HG02571 (cell line): ENCODE data around the gene MRPL42.
"Not testable (repeated sequence)": the region's sequence is repeated elsewhere in the genome, so short reads cannot be mapped to it uniquely, and the experiment has no call there.

Experiments
- ATAC-seq: cut with Tn5 transposase; IDR thresholded peaks from one replicate; pipeline ENCODE4 v1.9.1; 2021; ENCODE audit warnings: mild to moderate bottlenecking, moderate library complexity; ENCODE audit not compliant: unreplicated experiment

Gene MRPL42

DNA sequence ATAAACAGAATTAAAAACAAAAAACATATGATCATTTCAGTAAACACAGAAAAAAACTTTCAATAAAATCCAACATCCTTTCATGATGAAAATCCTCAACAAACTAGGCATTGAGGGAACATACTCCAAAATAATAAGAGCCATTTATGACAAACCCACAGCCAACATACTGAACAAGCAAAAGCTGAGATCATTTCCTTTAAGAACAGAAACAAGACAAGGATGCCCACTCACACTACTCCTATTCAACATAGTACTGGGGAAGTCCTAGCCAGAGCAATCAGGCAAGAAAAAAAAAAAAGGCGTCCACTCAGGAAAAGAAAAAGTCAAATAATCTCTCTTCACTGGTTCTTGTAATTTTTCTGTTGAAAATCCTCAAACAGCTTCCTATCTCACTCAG lies 30.1 kb downstream of the MRPL42 start:
- no peak for ATAC-seq

DNA sequence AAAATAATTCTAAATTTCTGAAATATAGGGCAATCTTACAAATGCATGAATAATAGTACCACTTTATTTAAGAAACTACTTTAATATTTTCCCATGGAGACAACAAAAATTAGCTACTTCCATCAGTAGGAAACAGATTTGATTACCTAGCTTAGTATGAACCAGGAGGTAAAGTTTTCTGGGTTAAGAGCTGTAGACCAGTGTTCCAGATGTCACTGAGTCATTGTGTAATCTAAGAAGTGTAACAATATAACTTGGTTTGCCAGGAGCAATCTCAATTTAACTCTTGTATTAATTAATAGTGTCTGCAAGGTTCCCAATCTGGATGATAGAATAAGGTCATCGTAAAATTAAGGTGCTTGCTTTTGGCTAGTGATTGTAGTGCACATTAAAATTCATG lies 31.5 kb downstream of the MRPL42 start:
- ATAC-seq = not testable (repeated sequence)

DNA sequence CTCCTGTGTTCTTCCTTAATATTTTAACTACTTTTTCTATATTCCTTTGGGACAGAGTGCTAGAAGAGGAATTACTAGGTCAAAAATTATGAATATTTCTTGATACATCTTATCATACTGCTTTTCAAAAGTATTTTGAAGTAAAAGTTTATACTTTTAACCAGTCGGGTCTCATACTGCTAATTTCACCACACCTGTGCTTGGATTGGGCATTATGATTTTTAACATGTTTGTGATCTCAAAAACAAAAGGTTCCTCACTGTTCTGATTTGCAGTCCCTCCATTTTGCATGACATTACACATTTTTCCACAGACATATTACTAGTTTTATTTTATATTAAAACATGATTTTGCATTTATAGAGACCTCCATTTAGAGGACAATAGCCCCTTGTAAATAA lies 32.9 kb downstream of the MRPL42 start:
- no peak for ATAC-seq

DNA sequence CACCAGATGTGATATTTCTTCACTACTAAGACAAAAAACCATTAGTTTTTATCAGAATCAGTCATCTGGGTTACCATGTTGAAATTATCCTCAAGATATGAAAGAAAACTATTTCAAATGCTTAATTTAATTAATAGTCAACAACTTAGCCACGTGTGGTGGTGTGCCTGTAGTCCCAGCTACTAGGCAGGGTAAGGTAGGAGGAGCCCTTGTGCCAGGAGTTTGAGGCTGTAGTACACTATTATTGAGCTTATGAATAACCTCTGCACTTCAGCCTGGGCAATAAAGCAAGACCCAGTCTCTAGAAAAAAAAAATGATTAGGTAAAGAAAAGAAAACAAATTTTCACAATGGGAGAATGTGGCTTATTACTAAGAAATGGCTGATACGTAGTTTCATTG lies 33.4 kb downstream of the MRPL42 start:
- ATAC-seq = no peak

DNA sequence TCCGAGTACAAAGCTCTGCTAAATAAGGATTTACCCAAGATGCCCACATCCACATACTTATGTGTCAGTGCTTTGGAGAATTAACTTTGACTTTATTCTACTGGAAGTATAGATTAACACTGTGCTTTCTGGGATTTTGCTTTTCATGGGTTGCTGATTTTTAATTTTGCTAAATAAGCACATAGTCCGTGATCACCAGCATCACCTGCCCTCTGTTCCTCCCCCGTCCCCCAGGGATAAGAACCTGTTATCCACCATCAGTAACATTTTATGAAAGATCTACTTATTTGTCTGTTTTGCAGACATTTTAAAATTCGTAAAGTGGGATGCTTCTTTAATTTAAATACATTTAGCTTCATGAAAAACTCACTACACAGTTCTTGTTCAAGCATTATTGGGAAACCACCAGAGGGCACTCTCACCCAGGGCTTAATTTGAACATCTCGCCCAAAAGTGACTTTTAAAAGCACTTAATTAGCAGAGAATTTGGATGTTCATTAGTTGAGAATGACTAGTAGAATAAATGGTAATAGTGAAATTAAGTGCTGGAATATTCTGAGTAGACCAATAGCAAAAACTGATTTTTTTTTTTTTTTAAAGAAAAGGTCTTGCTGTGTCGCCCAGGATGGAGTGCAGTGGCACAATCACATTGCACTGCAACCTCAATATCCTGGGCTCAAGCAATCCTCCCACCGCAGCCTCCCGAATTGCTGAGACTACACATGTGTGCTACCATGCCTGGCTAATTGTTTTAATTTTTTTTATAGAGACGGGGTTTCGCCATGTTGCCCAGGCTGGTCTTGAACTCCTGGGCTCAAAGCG lies 35.7 kb downstream of the MRPL42 start:
- no peak for ATAC-seq

DNA sequence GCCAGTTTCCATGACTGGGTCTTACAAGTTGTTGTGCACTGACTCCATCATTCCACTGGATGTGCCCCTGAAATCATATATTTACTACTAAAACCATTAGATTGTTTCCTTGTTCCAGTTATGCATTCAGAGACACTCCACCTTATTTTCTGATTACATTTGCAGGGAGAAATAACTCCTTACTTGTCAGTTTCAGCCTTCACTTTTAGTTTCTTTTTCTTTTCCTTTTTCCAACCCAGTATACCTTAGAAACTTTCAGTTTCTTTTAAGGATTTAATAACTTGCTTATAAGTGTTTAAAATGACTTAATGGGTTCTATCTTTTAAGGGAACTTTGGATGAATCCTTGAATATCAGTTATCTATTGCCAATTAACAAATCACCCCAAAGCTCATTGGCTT lies 39.9 kb downstream of the MRPL42 start:
- no peak for ATAC-seq

DNA sequence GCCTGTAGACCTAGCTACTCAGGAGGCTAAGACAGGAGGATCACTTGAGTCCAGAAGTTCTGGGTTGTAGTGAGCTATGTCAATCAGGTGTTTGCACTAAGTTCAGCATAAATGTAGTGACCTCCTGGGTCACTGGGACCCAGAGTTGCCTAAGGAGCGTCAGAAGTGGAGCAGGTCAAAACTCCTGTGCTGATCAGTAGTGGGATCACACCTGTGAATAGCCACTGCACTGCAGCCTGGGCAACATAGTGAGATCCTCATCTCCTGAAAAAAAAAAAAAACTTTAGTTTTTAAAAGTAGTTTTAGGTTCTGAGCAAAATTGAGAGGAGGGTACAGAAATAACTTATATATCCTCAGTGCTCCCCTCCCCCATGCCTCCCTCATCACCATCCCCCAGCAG lies 42.2 kb downstream of the MRPL42 start:
- no peak for ATAC-seq

DNA sequence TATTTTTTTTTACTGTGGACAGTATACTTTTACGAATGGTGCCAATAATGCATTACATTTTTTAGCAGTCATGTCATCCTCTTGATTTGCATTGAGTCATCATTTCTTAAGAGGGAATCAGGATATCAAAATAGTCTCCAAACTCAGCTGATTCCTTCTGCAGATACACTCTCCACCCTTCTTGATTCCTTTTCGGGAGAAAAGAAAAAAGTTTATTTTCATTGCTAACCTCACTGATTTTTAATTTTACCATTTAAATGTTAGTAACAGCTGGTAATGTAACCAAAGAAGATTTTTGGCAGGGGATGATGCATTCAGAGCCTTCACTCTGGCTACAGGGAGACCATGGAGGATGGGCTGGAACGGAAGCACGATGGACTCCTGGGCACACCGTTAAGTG lies 47.5 kb downstream of the MRPL42 start:
- ATAC-seq = no peak

DNA sequence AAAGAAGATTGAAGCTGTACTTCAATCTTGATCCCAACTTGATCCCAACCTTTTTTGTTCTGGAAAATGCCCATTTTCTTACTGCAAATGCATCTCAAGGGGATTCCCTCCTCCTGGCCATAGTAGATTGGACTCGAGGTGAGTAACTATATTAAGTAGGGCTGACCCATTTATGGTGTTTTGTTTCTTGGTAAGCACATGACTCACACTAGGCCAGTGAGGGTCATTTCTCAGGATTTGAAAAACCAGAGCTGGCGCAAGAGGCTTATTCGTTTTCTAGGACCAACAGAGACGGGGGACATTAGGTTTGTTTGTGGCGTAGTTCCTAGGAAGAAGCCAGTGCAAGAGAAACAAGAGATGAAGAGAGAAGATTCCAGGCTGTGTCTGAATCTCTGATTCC lies 51.4 kb downstream of the MRPL42 start:
- ATAC-seq = no peak

DNA sequence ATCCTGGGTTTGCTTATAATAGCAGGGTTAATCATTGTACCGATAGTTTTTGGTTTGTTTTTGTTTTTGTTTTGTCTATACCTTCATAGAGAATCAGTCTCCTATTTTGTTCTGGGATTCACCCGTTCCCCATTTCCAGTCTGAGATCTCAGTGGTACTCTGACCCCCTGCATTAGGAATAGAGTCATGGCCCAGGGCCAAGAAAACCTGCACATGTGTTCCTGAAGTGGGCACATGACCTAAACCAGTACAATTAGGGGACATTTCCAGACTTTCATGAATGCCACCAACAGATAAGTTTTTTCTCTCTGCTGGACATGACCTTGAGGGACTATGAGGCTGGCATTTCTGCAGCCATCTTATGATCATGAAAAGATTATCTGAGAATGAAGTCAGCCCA lies 52.5 kb downstream of the MRPL42 start:
- ATAC-seq = no peak

DNA sequence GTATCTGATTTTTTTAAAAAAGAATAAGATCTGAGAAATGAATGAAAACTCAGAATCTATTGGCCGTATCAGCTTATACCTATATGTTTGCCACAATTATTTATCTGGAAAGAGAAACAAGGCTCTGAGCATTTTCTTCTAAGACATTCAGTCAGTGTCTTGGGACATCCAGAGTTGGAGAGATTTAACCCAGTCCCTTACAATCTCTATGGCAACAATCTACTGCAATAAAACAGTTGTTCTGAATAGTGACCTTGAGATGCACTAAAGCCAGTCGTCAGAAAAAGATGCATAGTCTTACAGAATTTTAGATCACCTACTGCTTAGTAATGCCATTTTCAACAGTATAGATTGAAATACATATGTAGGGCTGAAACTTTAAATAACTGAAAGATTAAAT lies 53.1 kb downstream of the MRPL42 start:
- ATAC-seq = no peak

DNA sequence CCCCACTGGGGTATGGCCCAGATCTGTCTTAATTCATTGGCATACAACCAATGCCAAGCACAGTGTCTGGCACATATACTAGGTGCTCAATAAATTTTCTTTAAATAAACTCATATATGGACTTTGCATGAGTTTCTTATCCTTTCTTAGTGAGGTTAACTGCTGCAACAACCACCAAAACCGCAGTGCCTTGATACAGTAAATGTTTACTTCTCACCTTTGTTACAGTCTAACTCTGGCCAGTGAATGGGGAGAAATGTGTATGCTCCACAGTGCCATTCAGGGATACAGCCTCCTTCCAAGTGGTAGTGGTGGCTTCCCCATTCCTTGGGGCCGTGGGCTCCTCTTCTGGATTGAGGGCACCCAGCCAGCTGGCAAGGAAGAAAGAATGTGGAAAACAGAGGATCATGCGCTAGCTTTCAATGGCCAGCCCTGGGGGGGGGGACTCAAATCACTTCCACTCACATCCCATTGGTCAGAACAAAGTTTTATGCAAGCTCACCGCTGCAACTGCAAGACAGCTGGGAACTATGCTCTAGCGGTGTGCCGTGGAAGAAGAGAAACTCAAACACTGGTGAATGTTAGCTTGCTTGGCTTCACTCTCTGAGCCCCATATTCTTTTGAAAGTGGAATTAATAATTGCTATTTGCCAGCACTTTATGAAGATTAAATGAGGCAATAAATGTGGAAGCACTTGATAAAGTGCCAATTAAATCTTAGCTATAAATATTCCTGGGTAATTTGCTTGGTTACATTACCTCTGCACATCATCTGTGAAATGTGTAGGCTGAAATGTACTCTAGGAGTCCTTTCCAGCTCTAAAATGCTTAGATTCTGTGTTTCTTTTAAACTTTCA lies 54.1 kb downstream of the MRPL42 start:
- ATAC-seq = no peak

DNA sequence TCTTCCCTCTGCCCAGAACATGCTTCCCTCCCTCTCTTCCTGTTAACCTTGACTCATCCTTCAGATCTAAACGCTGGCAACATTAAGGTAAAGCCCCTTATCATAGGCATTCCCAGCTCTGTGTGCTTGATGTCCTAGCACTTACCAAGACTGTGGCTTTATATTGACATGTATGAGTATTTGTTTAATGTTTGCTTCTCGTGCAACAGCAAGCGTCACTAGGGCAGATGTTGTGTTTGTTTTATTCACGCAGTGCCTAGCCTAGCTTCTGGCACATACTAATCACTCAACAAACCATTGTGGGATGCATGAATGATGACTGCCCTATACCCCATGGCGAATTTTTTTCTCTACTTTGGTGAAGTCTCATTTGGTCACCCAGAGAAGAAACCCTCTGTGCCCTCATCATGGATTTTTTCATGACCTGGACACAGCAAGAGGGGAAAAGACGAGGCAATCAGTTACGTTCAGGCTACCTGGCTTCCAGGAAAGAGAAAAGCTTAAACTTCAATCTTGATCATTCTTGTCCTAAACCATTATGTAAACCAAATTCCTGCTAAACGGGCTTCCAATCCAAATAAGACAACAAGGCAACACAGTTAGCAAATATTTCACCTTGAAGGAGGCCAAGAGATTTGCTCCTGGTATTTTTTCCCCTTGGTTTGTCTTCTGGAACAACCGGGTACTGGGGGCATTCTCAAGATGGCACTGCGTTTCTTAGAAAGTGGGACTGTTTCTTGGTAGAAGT lies 57.2 kb downstream of the MRPL42 start:
- no peak for ATAC-seq

DNA sequence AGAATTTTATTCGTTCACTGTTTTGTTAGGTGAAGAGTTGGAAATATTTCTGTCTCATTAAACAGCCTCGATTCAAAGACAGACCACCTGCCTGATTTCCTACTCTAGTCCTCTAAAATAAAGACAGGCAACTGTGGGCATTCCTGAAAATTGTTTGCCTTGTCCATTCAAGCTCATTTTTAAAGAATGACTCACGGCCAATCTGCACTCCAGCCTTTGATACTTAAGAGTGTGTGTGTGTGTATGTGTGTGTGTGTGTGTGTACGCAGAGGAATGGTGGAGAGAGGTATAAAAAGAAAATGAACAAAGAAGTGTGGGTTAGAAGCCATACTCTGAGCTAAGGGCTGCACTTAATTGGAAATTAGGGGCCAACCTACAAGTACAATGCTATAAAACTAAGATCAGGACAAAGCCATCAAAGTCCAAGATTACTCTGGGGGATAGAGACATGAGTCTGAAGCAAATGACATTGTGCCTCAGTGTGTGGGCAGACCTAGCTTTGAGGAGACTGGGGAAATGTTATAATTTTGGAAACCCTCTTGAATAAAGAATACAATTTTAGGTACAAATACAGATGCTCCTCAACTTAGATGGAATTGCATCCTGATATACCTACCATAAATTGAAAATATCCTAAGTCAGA lies 59.6 kb downstream of the MRPL42 start:
- ATAC-seq = no peak

DNA sequence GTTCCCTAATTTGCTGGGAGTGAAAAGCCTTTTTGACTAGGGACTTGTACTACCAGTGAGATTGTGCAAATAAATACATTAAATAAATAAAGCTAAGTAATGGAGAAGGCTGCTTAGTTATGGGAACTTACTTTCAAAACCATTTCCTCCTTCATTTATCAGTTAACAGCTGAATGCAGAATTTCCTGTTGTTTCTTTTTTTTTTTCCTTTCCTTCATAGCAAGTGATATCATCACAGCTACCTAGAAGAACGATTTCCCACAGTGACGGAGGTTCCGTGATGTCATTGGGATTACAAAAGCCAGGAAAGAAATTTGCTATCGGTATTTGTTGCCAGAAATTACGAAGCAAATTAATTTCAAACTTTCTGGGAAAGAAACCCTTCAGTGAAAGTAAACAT lies 63.0 kb downstream of the MRPL42 start:
- ATAC-seq = no peak

DNA sequence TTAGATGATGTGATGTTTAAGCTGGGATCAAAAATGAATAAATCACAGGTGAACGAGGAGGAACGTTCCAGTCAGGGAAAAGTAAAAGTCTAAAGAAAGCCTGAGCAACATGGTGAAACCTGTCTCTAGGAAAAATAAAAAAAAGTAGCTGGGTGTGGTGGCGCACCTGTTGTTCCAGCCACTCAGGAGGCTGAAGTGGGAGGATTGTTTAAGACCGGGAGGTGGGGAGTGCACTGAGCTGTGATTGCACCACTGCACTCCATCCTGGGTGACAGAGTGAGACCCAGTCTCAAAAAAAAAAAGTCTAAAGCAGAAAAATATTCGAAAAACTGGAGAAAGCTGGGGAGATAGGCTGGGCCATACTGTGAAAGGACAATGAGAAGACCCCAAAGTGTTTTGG lies 66.0 kb downstream of the MRPL42 start:
- no peak for ATAC-seq

DNA sequence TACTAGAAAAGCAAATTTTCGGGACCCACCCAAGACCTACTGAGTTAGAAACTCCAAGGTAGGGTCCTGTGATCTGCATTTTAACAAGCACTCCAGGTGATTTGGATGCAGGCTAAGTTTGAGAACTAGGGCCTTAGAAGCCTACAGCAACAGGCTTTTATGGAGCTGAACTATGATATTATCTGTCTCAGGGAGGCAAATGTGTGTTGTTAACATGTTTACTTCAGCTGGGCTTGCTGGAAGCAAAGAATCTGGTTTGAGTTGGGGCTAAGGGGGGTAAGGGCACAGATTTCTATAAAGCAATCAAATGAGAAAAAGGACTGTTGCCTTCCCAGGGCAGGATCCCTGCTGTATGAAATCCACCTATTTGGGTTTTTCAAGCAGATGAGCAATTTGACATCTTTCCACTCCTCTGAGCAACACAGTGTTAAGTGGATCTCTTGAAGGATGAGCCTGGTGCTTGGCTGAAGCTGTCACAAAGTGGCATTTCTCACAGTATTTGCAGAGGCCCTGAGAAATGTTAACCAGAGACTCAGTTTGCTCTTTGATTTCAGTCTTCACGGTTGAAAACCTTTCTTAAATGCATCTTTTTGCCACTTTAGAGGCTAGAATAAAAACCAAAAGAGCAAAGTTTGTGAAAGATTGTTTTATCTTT lies 68.9 kb downstream of the MRPL42 start:
- ATAC-seq = peak; percentile 23

DNA sequence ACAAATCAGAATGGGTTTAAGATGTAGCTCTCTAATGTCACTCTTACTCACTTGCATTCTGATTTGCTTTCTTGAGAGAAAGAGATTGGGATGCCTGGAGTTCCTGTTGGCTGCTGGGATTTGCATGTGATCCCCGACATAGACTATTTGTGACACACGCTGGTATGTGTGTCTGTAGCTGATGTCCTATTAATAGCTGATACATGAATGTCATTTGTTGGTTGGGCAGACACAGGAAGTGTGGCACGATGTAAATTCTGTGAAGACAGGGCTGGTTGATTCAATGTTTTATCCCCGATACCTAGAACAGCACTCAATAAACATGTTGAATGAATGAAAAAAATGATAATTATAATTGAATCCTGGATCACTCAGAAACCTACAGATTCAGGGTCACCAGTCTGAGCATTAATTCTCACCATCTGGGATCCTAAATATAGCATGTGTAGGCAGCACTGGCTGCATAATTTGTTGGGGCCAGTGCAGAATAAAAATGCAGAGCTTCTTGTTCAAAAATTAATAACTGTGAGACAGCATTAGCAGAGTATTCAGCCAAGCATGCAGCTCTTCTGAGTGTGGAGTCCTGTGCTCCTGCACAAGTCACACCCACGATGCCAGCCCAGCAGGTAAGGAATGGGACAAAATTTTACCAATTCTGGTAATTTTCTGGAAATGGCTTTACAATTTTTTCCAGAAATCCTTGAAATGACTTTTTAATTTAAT lies 69.6 kb downstream of the MRPL42 start:
- peak; percentile 71 for ATAC-seq

DNA sequence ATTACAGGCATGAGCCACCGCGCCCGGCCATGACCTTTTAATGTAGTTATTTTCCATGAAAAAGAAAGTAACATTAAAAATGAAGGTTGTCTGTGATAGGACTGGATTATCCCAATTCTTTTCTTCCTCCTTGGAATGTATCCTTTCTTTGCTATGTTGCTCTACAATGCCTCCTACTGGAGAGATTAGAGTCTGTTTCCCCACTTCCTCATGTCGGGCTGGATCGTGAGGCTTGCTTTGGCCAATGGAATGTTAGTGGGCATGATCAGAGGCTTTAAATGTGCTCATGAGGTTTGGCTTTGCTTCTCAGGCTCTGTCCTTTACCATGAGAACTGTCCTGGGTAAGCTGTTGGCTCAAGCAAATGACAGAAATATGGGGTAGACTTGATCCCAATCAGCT lies 70.5 kb downstream of the MRPL42 start:
- ATAC-seq = no peak

DNA sequence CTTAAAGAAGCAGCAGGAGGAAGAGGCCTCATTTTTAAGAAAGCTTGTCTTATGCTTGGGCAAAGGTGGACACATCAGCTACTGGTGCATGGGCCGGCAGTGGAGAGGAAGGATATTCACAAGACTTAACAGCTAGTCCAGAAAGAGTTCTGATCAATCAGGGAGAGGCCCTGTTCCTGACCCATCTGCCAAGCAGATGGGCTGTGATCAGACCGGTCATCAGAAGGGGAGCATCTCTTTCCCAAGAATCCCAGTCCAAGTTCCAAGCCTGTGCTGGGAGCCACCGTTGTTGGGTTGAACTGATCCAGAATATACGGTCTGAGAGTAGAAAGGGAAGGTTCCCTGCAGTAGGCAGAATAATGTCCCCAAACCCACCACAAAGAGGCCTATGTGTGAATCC lies 72.5 kb downstream of the MRPL42 start:
- no peak for ATAC-seq
